IPS-20b (cell line): ENCODE data around the gene TMEM225B.
"Not testable (repeated sequence)": the region's sequence is repeated elsewhere in the genome, so short reads cannot be mapped to it uniquely, and the experiment has no call there.

Experiments
- H3K27ac ChIP-seq: one replicate; pipeline ENCODE4 v1.5.1; 2013; ENCODE audit warnings: low read length
- H3K27me3 ChIP-seq: 2 replicates; pipeline ENCODE4 v1.6.1; 2013; ENCODE audit warnings: mild to moderate bottlenecking, low read length, inconsistent platforms; ENCODE audit not compliant: insufficient read depth
- H3K36me3 ChIP-seq: 2 replicates; pipeline ENCODE4 v1.6.1; 2013; ENCODE audit warnings: low read depth, mild to moderate bottlenecking, inconsistent platforms, low read length, moderate library complexity; ENCODE audit not compliant: insufficient read depth
- H3K4me1 ChIP-seq: 2 replicates; pipeline ENCODE4 v1.6.1; 2013; ENCODE audit warnings: mild to moderate bottlenecking, control low read depth, inconsistent platforms, low read length, moderate library complexity; ENCODE audit not compliant: insufficient read depth
- H3K4me3 ChIP-seq: 2 replicates; pipeline ENCODE4 v1.5.1; 2013; ENCODE audit warnings: mild to moderate bottlenecking, low read length, inconsistent platforms
- H3K9ac ChIP-seq: 2 replicates; pipeline ENCODE4 v1.6.1; 2013; ENCODE audit warnings: low read depth, mild to moderate bottlenecking, inconsistent platforms, low read length, moderate library complexity
- H3K9me3 ChIP-seq: 2 replicates; pipeline ENCODE4 v1.6.1; 2013; ENCODE audit warnings: mild to moderate bottlenecking, low read depth, low read length, inconsistent platforms; ENCODE audit not compliant: insufficient read depth

The TMEM225B gene

GRCh38 chr7:99597762-99598501 is at the start of gene TMEM225B:
TSS of gene TMEM225B (plus strand) at chr7:99598267. CDS start at chr7:99604389, 6,122 bp downstream.
- Histone ChIP-seq H3K9me3 (peaks cover 14% of the 10 kb centered on the region), H3K4me3 (no peak within 1 kb of the TSS), H3K27me3 (no peaks in the 10 kb centered on the region), H3K36me3 (no peaks in the 10 kb centered on the region), H3K9ac (no peak within 1 kb of the TSS), H3K4me1 (no peaks in the 10 kb centered on the region), H3K27ac (no peak within 1 kb of the TSS)

DNA sequence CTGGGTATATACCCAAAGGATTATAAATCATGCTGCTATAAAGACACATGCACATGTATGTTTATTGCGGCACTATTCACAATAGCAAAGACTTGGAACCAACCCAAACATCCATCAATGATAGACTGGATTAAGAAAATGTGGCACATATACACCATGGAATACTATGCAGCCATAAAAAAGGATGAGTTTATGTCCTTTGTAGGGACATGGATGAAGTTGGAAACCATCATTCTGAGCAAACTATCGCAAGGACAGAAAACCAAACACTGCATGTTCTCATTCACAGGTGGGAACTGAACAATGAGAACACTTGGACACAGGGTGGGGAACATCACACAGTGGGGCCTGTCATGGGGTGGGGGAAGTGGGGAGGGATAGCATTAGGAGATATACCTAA is 48.5 kb upstream of the TMEM225B start:
- H3K4me1 ChIP-seq: not testable (repeated sequence)
- H3K36me3 ChIP-seq: peaks cover 24% of the 10 kb centered on the region

DNA sequence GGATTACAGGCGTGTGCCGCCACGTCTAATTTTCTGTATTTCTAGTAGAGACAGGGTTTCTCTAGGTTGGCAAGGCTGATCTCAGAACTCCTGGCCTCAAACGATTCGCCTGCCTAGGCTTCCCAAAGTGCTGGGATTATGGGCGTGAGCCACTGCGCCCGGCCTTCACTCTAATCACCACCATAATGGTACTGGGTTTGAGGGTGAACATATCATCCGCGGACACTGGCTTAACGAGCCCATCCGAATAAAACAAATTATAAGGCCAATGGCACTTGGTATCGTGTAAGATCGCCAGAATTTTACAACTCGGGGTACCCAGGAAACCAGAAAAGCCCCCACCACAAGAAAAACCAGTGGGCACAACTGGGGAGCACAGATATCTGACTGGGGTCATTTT is 46.7 kb upstream of the TMEM225B start:
- H3K9ac ChIP-seq: peak overlapping the region; percentile 96
- no peaks in the 10 kb centered on the region for H3K4me1 ChIP-seq
- H3K9me3 ChIP-seq: peaks cover 10% of the 10 kb centered on the region; the same call in 1 of the 2 replicates
- no peaks in the 10 kb centered on the region for H3K27me3 ChIP-seq
- peaks cover 38% of the 10 kb centered on the region for H3K36me3 ChIP-seq
- H3K27ac ChIP-seq: no peak overlapping the region
- peak overlapping the region; percentile 97 for H3K4me3 ChIP-seq

More for the DNA sequence above, 48.5 kb upstream of the TMEM225B start:
- not testable (repeated sequence) for H3K27ac ChIP-seq, H3K9ac ChIP-seq, H3K27me3 ChIP-seq, H3K4me3 ChIP-seq
- H3K9me3 ChIP-seq: peaks cover 15% of the 10 kb centered on the region; the same call in 1 of the 2 replicates

GRCh38 chr7:99551767-99552463 is 46.2 kb upstream of the TMEM225B start, which contains the start of gene FAM200A:
TSS of gene FAM200A (minus strand) at chr7:99552114. CDS start at chr7:99548407, 3,707 bp downstream.
- peaks cover 8% of the 10 kb centered on the region; the same call in 1 of the 2 replicates for H3K9me3 ChIP-seq
- H3K27me3 ChIP-seq: no peaks in the 10 kb centered on the region
- peaks cover 38% of the 10 kb centered on the region for H3K36me3 ChIP-seq
- H3K4me3 ChIP-seq: peak within 1 kb of the TSS; percentile 97
- H3K4me1 ChIP-seq: no peaks in the 10 kb centered on the region
- no peak within 1 kb of the TSS for H3K27ac ChIP-seq
- H3K9ac ChIP-seq: peak within 1 kb of the TSS; percentile 96

GRCh38 chr7:99553039-99553438 is 45.0 kb upstream of the TMEM225B start:
- no peak overlapping the region for H3K9ac ChIP-seq
- no peak overlapping the region for H3K4me3 ChIP-seq
- H3K27ac ChIP-seq: no peak overlapping the region
- H3K27me3 ChIP-seq: no peaks in the 10 kb centered on the region
- H3K36me3 ChIP-seq: peaks cover 31% of the 10 kb centered on the region
- H3K4me1 ChIP-seq: no peaks in the 10 kb centered on the region; the same call in 1 of the 2 replicates
- peaks cover under 1% of the 10 kb centered on the region; the same call in 1 of the 2 replicates for H3K9me3 ChIP-seq

DNA sequence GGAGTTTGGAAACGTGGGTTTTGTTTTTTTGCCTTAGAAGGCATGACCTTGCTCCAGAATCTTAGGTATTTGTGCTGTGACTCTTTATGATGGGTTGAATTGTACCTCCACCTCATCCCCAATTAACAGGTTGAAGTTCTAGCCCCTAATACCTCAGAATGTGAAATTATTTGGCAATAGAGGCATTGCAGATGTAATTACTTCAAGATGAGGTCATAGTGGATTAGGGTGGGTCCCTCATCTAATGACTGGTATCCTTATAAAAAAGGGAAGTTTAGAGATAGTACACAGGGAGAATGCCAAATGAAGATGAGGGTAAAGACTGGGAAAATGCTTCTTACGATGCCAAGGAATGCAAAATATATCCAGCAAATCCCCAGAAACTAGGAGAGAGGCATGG is 43.1 kb upstream of the TMEM225B start:
- no peaks in the 10 kb centered on the region for H3K9me3 ChIP-seq
- H3K27me3 ChIP-seq: no peaks in the 10 kb centered on the region
- no peak overlapping the region for H3K9ac ChIP-seq
- H3K4me1 ChIP-seq: no peaks in the 10 kb centered on the region; the same call in 1 of the 2 replicates
- H3K27ac ChIP-seq: no peak overlapping the region
- no peak overlapping the region for H3K4me3 ChIP-seq
- peaks cover 26% of the 10 kb centered on the region for H3K36me3 ChIP-seq

- Histone ChIP-seq H3K4me3 (peak overlapping the region; percentile 92), H3K9ac (peak overlapping the region; percentile 100), H3K36me3 (peaks cover 48% of the 10 kb centered on the region), H3K4me1 (no peaks in the 10 kb centered on the region; the same call in none of the 2 replicates), H3K27ac (no peak overlapping the region), H3K9me3 (no peaks in the 10 kb centered on the region), H3K27me3 (no peaks in the 10 kb centered on the region)
Measured at GRCh38 chr7:99557196-99557607, 40.9 kb upstream of the TMEM225B start.

- Histone ChIP-seq H3K9me3 (no peaks in the 10 kb centered on the region), H3K36me3 (peaks cover 55% of the 10 kb centered on the region), H3K4me3 (peak overlapping the region; percentile 92), H3K27me3 (no peaks in the 10 kb centered on the region), H3K4me1 (no peaks in the 10 kb centered on the region; the same call in none of the 2 replicates), H3K27ac (peak overlapping the region; percentile 96), H3K9ac (peak overlapping the region; percentile 100)
Measured at GRCh38 chr7:99557940-99558305, 40.1 kb upstream of the TMEM225B start.

DNA sequence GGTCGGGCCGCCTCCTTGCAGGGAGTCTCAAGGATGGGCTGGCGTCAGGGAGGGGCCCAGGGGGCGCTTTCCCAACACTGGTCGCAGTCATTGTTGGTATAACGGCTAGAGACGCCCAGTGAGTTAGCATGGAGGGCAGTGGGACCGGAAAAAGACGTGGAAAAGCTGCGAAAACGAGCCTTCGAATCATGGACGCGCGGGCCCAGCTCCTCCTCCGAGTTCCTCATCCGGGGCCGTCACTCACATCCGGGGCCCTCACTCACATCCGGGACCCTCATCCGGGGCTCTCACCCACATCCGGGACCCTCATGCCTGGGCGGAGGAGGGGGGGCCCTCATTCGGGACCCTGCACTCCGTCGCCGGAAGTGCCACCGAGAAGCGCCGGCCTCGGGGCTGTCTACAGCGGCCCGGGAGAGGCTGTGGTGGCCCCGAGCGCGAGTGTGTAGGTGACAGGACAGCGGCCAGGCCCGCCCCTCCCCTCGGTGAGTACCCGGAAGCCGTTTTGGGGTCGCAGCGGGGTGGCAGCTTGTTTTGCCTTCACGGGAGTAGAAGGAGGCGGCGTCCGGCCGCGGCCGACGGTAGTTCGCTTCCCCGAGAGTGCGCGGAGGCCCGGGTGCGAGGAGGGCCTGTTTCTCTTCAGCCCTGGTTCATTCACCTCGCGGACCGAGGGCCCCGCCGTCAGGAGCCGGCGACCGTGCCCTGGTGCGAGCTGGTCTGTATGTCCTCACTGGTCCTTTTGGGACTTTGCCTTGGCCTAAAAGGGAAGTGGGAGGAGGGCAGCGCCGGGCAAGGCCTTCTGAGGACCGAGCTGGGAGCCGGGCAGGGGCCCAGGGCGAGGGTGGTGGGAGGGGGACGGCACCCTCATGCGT is 39.5 kb upstream of the TMEM225B start, which contains the start of gene ZNF655:
ZNF655 (plus strand) TSS at position 337 of the 869 bp plus-strand sequence. CDS start 1,918 bp downstream, outside the sequence.
- no peaks in the 10 kb centered on the region for H3K27me3 ChIP-seq
- H3K27ac ChIP-seq: peak within 1 kb of the TSS; percentile 96
- peak within 1 kb of the TSS; percentile 92 for H3K4me3 ChIP-seq
- no peaks in the 10 kb centered on the region for H3K9me3 ChIP-seq
- peaks cover 60% of the 10 kb centered on the region for H3K36me3 ChIP-seq
- H3K9ac ChIP-seq: peak within 1 kb of the TSS; percentile 100
- H3K4me1 ChIP-seq: no peaks in the 10 kb centered on the region; the same call in none of the 2 replicates

- H3K4me3 ChIP-seq: peak overlapping the region; percentile 92
- peak overlapping the region; percentile 85 for H3K27ac ChIP-seq
- peak overlapping the region; percentile 100 for H3K9ac ChIP-seq
- H3K9me3 ChIP-seq: no peaks in the 10 kb centered on the region
- no peaks in the 10 kb centered on the region; the same call in none of the 2 replicates for H3K4me1 ChIP-seq
- H3K36me3 ChIP-seq: peaks cover 68% of the 10 kb centered on the region
- H3K27me3 ChIP-seq: no peaks in the 10 kb centered on the region
Measured at GRCh38 chr7:99559175-99559915, 38.7 kb upstream of the TMEM225B start.
